Stomach (tissue), 4 donors: Measurements from ENCODE around the gene SNAPIN.

ENCODE experiments used
- CTCF ChIP-seq, 7 experiments: fragments of 450-650 bp in 4 of 7; fragments of 200-600 bp in 3 of 7; sonication (generic) in 3 of 7; IDR thresholded peaks; one replicate each; pipeline ENCODE4 v1.5.1; 2016 to 2019; ENCODE audit warnings: antibody characterized with exemption in 7 of 7, control low read depth in 2 of 7, mild to moderate bottlenecking in 1 of 7
- EP300 ChIP-seq: sonication (generic); formaldehyde crosslinking; IDR thresholded peaks from one replicate; pipeline ENCODE4 v1.6.1; 2017; ENCODE audit warnings: antibody characterized with exemption
- POLR2A ChIP-seq, 4 donors: fragments of 450-650 bp; IDR thresholded peaks; one replicate each; pipeline ENCODE4 v1.6.1; 2016; ENCODE audit warnings: antibody characterized with exemption in 4 of 4, control low read depth in 2 of 4, mild to moderate bottlenecking in 1 of 4, moderate library complexity in 1 of 4
- POLR2AphosphoS5 ChIP-seq, 3 donors: sonication (generic); formaldehyde crosslinking; IDR thresholded peaks; one replicate each; pipeline ENCODE4 v1.6.1; 2016; ENCODE audit warnings: antibody characterized with exemption in 3 of 3

GRCh38 chr1:153613406-153613805, 45.1 kb upstream of the SNAPIN start:
- no peak for TF ChIP-seq CTCF (IDR thresholded peaks at IDR 0.05)
- TF ChIP-seq POLR2AphosphoS5 (IDR thresholded peaks at IDR 0.05), result no peak
- TF ChIP-seq POLR2A (IDR thresholded peaks at IDR 0.05), result no peak
- TF ChIP-seq EP300, result no peak
